HG03442 (cell line): ENCODE measurements around the gene PLEKHM1.

Source experiments
- ATAC-seq: cut with Tn5 transposase; IDR thresholded peaks from one replicate; pipeline ENCODE4 v1.9.1; 2021; ENCODE audit warnings: mild to moderate bottlenecking, moderate library complexity; ENCODE audit not compliant: unreplicated experiment

PLEKHM1 gene

GRCh38 chr17:45404870-45405249 is 85.7 kb downstream of the PLEKHM1 start:
- ATAC-seq = no peak

DNA sequence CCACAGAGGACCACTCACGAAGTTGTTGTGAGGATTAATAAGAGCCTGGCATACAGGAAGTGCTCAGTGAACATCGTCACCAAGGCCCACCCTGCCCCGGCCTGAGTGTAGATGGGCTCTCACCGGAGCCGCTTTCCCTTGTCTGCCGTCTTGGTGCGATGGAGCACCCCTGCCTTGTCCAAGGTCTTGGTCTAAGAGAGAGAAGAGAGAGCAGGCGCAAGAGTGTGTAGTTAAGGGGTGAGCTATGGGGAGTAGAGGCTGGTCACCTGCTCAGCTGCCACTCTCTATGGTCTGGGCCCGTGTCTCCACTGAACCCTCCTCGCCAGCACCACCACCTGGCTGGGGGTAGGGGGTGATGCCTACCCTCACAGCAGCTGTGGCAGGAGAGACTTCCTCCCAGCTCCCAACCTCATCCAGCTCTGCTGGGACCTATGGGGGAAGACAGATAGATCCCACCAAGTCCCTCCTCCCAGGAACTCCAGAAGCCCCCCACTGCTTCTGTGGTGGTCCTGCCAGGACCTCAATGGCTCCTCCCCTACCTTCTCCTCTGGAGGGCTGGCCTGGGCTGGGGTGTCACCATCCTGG is 86.5 kb downstream of the PLEKHM1 start:
- ATAC-seq = no peak

GRCh38 chr17:45402916-45403315 is 87.6 kb downstream of the PLEKHM1 start:
- ATAC-seq = no peak

- ATAC-seq = no peak
Measured at GRCh38 chr17:45398800-45399199, 91.7 kb downstream of the PLEKHM1 start.

- no peak for ATAC-seq
Measured at GRCh38 chr17:45397796-45398195, 92.7 kb downstream of the PLEKHM1 start.

GRCh38 chr17:45396496-45397205 is 93.9 kb downstream of the PLEKHM1 start:
- no peak for ATAC-seq

GRCh38 chr17:45395569-45396415 is 94.7 kb downstream of the PLEKHM1 start:
- no peak for ATAC-seq

GRCh38 chr17:45394913-45395568 is 95.5 kb downstream of the PLEKHM1 start:
- no peak for ATAC-seq

DNA sequence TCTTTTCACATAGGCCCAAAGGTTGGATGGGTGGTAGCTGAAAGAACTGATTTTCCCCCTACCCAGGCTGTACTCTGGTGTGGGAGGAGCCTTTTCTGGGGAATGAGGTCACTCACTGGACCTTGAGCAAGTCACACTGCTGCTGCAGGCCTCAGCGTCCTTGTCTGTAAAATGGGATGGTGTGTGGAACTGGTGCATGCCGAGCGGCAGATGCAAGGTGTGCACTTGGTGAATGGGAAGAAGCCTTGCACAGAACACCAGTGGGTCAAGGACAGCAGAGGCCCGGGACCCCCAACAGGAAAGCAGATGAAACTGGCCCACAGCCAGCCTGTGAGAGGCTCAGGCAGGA is 96.0 kb downstream of the PLEKHM1 start:
- ATAC-seq = no peak

- no peak for ATAC-seq
Measured at GRCh38 chr17:45394091-45394490, 96.4 kb downstream of the PLEKHM1 start.

GRCh38 chr17:45393411-45393810 is 97.1 kb downstream of the PLEKHM1 start:
- no peak for ATAC-seq

DNA sequence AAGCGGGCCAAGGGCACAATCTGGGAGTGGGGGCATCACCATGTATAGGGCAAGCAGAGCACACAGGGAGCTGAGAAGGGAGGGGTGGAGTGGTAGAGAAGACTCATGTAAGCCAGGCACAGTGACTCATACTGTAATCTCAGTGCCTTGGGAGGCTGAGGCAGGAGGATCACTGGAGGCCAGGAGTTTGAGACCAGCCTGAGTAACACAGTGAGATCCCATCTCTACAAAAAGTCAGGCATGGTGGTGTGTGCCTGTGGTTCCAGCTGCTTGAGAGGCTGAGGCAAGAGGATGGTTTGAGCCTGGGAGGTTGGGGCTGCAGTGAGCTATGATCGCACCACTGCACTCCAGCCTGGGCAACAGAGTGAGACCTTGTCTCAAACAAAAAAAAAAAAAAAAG is 98.6 kb downstream of the PLEKHM1 start:
- no peak for ATAC-seq

- ATAC-seq = no peak
Measured at GRCh38 chr17:45391291-45391690, 99.2 kb downstream of the PLEKHM1 start.

DNA sequence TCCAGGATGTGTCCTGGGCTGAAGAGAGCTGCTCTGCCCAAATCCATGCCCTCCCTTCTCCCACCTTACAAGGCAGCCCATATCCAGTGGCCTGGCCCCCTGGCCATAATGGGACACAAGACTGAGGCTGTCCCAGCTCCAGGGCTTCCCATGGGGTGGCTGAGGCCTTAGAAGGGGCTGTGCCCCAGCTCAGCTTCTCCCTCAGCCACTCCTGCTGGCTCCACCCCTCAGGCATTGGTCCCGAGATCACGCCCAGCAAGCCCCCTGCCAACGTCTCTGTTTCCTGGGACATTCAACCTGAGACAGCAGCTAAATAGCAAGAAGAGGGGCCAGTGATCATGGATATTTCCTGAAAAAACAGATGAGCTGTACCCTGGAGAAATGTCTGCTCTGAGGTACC is 101.2 kb downstream of the PLEKHM1 start:
- no peak for ATAC-seq

DNA sequence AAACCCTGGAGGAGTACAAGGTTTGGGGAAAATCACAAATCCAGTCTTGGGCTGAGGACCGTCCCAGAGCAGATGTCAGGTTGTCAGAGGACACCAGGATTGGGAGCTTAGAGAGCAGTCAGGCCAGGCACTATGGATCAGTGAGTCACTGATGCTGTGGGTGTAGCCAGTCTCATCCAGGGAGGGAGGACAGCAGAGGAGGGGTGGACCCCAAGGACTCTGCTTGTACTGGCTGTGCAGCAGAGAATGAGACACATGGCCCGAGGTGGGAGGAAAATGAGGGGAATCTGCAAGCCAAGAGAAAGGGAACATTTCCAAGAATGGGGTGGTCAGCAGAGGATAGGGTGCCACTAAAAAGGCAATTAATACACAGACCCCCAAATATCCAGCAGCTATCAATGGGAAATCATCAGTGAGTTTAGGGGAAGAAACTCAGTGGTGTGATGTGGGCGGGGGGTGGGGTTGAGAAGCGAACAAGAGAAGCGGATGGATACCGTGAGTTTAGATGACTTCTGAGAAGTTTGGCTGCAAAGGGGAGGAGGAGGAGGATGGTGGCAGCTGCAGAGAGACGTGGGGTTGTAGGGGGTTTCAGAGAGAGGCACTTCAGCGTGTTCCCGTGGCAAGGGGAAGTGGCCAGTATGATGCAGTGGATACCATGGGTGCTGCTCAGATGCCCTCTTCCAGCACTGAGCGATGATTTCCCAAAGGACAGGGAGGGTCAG is 101.8 kb downstream of the PLEKHM1 start:
- no peak for ATAC-seq

DNA sequence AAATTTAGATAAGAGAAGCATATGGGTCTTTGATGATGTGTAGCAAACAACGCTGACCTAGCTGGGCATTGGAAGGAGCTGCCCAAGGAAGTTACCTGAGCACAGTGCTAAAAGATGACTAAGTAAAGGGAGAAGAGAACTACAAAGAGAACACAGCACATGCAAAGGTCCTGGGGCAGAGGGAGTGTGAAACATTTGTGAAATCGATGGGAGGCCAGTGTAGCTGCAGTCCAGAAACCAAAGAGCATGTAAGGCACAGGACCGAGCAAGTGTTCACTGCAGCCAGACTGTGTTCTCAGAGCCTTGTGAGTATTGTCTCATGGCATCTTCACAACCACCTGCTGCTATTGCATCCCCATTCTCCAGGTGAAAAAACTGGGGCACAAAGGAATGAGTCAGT is 102.8 kb downstream of the PLEKHM1 start:
- no peak for ATAC-seq

- no peak for ATAC-seq
Measured at GRCh38 chr17:45386178-45386577, 104.3 kb downstream of the PLEKHM1 start.
